MM.1S (cell line): ENCODE data around the gene GALM.

Experiments
- CTCF ChIP-seq: fragments of 300-600 bp; sonication (generic); IDR thresholded peaks from 2 replicates; pipeline ENCODE4 v1.5.1; 2016; ENCODE audit warnings: antibody characterized with exemption, low read length, mixed read lengths
- EZH2 ChIP-seq: fragments of 300-600 bp; sonication (generic); optimal IDR thresholded peaks from 2 replicates; pipeline ENCODE3; 2017; ENCODE audit warnings: low read depth, mild to moderate bottlenecking, antibody characterized with exemption, low read length, mixed read lengths
- EZH2phosphoT487 ChIP-seq: fragments of 300-600 bp; sonication (generic); IDR thresholded peaks from 2 replicates; pipeline ENCODE4 v1.6.1; 2018; ENCODE audit warnings: antibody characterized with exemption, low read length

GRCh38 chr2:38742797-38743559 is 77.1 kb downstream of the GALM start:
- TF ChIP-seq CTCF, result no peak
- TF ChIP-seq EZH2, result no peak
- TF ChIP-seq EZH2phosphoT487, result no peak
